Measurements from ENCODE around the gene OPN4.

- TF ChIP-seq CTCF (IDR thresholded peaks at IDR 0.05) = no peak
- no peak for TF ChIP-seq EP300 (IDR thresholded peaks at IDR 0.05)
Measured at GRCh38 chr10:86654411-86655172, at the start of gene OPN4.
